Muscle layer of duodenum (tissue), 2 donors: ENCODE results near the gene PCBP3.

Source experiments
- H3K27ac ChIP-seq: one replicate; pipeline ENCODE4 v1.7.0; 2013; ENCODE audit warnings: mild to moderate bottlenecking, low read length
- H3K27me3 ChIP-seq: one replicate; pipeline ENCODE4 v1.7.0; 2013; ENCODE audit warnings: low read depth, mild to moderate bottlenecking, control low read depth, low read length
- H3K36me3 ChIP-seq, 2 donors: one replicate each; pipeline ENCODE4 v1.7.0; 2013; ENCODE audit warnings: low read length in 2 of 2, control low read depth in 1 of 2, mild to moderate bottlenecking in 1 of 2; ENCODE audit not compliant: insufficient read depth in 2 of 2, control insufficient read depth in 1 of 2
- H3K4me1 ChIP-seq, 2 donors: one replicate each; pipeline ENCODE4 v1.7.0; 2013; ENCODE audit warnings: low read length in 2 of 2, mild to moderate bottlenecking in 2 of 2, control low read depth in 1 of 2, moderate library complexity in 1 of 2; ENCODE audit not compliant: insufficient read depth in 2 of 2, control insufficient read depth in 1 of 2
- H3K4me3 ChIP-seq, 2 donors: one replicate each; pipeline ENCODE4 v1.7.0; 2013; ENCODE audit warnings: low read length in 2 of 2, low read depth in 1 of 2, mild to moderate bottlenecking in 1 of 2
- H3K9me3 ChIP-seq, 2 donors: one replicate each; pipeline ENCODE4 v1.7.0; 2013; ENCODE audit warnings: low read length in 2 of 2, control low read depth in 1 of 2, mild to moderate bottlenecking in 1 of 2; ENCODE audit not compliant: control insufficient read depth in 1 of 2
- donor health status: healthy.

Gene PCBP3

GRCh38 chr21:45799765-45800338, 156.3 kb downstream of the PCBP3 start:
- Histone ChIP-seq H3K27ac (no peak overlapping the region), H3K4me3 (no peak overlapping the region), H3K4me1 (no peaks in the 10 kb centered on the region), H3K36me3 (no peaks in the 10 kb centered on the region), H3K9me3 (no peaks in the 10 kb centered on the region), H3K27me3 (no peaks in the 10 kb centered on the region)

DNA sequence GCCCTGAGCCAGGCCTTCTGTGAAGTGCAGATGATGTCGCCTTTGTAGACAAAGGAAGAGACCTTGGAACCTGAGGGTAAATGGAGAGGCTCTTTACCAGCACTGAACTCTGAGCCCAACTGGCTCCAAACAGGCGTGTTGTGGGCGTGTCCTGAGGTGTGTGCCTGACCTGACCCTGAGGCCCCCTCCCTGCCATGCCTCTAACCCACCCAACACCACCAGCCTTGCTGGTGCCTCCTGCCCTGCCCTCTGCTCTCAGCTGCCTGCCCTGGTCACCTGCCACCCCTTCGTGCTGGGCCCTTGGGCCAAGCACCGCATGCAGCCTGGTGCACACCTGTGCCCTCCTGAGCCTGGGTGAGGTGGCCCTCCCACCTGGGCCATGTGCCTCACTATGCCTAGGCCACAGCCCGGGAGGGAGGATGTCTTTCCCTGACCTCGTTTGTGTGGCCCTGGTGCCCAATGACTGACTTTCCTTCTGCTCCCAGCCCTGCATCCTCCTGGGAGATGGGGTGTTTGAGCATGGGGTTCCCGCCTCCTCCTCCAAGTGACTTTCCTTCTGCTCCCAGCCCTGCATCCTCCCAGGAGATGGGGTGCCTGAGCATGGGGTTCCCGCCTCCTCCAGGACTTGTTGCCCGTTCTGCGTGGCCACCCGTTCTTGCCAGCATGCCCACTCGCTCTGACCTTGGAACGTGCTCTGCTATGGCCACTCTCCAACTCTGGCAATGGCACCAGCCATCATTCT, 157.0 kb downstream of the PCBP3 start:
- no peak overlapping the region for H3K27ac ChIP-seq
- no peak overlapping the region for H3K4me3 ChIP-seq
- no peaks in the 10 kb centered on the region for H3K36me3 ChIP-seq
- no peaks in the 10 kb centered on the region for H3K27me3 ChIP-seq
- no peaks in the 10 kb centered on the region for H3K4me1 ChIP-seq
- no peaks in the 10 kb centered on the region for H3K9me3 ChIP-seq

DNA sequence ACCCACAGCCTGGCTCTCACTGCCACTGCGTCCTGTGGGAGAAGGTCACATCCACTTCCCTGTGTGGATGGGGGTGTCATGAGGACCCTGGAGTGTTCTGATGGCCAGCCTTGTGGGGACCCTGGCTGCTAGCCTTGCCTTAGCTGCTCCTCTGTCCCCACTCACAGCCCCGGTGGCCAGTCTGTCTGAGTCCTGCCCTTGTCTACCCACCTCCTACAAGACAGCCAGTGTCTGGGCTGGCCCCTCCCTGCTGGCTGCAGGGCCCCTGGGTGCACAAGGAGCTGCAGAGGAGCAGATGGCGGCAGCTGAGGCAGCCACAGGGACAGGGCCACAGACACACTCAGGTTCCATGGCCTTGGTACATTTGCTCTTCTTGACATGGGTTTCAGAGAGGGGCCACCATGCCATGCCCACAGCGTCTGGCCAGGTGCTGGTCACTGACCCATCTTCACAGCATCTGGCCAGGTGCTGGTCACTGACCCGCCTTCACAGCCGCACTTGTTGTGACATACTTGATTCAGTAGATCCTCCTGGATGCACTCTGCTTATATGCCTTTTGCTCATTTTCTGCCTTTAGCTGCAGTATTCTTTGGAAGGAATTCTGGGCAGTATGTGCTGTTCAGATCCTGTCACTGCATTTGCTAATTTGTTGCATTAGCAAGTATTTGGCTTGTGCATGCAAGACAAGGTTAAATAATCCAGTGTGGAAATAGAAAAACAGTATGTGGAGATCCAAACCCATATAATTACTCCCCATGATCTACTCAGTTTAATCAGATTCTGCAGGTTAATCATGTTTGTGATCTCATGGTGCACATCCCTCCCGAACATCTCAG, 157.8 kb downstream of the PCBP3 start:
- Histone ChIP-seq H3K27me3 (no peaks in the 10 kb centered on the region), H3K4me1 (no peaks in the 10 kb centered on the region), H3K9me3 (no peaks in the 10 kb centered on the region), H3K27ac (no peak overlapping the region), H3K4me3 (no peak overlapping the region), H3K36me3 (no peaks in the 10 kb centered on the region)

DNA sequence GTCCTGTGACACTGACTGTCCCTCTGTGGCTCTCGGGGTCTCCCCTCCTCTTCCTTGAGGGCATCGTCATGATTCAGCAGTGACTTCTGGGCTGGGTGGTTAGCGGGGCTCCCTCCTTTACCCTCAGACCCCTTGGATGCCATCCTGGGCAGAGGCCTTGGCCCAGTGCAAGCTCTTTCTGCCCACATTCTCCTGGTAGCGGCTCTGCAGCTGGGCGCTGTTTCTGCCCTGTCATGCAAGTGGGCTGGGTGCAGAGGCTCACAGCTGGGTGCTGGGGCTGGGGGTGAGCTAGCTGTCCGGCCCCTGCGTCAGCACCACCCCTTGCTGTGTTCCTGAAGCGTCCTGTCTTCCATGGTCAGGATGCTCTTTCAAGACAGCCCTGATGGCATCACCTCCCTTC, 158.5 kb downstream of the PCBP3 start:
- Histone ChIP-seq H3K27ac (no peak overlapping the region), H3K4me3 (no peak overlapping the region), H3K4me1 (no peaks in the 10 kb centered on the region), H3K27me3 (no peaks in the 10 kb centered on the region), H3K9me3 (no peaks in the 10 kb centered on the region), H3K36me3 (no peaks in the 10 kb centered on the region)

DNA sequence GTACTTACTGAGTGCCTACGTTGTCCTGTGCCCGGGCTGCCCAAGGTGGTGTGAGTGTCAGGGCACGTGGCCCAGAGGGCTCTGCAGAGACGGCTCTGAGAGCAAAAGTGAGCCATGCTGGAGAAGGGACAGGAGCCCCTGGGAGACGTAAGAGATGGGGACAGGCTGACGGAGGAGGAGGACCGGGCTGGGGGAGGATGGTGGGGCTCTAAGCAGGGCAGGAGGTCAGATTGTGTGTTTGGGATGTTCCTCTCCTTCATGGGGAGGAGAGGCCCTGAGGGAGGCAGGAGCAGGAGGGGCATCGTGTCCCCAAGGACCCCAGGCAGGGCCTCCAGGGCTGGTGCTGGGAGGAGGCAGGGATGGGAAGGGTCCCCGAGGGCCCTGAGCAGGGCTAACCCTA, 158.9 kb downstream of the PCBP3 start:
- H3K9me3 ChIP-seq, result no peaks in the 10 kb centered on the region
- no peak overlapping the region for H3K27ac ChIP-seq

GRCh38 chr21:45802956-45803617, 159.6 kb downstream of the PCBP3 start:
- Histone ChIP-seq H3K27ac (no peak overlapping the region), H3K4me1 (no peaks in the 10 kb centered on the region), H3K36me3 (no peaks in the 10 kb centered on the region), H3K9me3 (no peaks in the 10 kb centered on the region), H3K27me3 (no peaks in the 10 kb centered on the region), H3K4me3 (no peak overlapping the region)

More for the DNA sequence above, 158.9 kb downstream of the PCBP3 start:
- H3K4me1 ChIP-seq, result no peaks in the 10 kb centered on the region
- H3K4me3 ChIP-seq, result no peak overlapping the region
- no peaks in the 10 kb centered on the region for H3K36me3 ChIP-seq
- no peaks in the 10 kb centered on the region for H3K27me3 ChIP-seq

DNA sequence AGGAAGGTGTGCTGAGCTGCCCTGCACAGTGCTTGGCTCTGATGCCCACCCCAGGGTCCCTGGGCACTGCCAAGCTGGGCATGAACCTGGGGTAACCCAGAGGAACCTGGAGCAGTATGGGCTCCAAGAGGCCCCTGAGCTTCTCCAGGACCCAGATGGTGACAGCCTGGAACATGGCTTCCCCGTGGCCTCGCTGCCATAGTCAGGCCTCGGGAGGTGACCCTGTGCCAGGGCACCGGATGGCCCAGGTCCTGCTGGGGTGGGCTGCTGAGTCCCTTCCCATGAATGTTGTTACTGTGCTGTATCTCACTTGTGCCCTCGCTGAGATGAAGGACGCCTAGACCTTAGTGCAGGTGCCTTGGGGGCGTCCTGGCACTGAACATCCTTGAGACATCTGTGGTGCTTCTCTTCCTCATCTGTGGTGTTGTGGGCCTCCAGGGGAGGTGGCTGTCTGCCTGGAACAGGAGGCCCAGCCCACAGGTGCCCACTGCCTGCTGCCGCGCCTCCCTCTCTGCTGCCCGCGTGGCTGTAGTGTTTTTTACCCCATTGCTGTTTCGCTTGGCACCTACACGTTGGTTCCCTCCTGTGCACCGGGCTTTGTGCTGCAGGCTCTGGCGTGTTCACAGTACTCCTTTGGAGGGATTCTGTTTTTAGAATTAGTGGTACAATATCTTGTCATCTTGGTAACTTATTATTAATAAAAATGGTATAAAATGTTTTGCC, 160.3 kb downstream of the PCBP3 start:
- H3K27ac ChIP-seq, result no peak overlapping the region
- no peaks in the 10 kb centered on the region for H3K27me3 ChIP-seq
- no peaks in the 10 kb centered on the region for H3K9me3 ChIP-seq
- H3K4me1 ChIP-seq, result no peaks in the 10 kb centered on the region
- no peaks in the 10 kb centered on the region for H3K36me3 ChIP-seq
- H3K4me3 ChIP-seq, result no peak overlapping the region

DNA sequence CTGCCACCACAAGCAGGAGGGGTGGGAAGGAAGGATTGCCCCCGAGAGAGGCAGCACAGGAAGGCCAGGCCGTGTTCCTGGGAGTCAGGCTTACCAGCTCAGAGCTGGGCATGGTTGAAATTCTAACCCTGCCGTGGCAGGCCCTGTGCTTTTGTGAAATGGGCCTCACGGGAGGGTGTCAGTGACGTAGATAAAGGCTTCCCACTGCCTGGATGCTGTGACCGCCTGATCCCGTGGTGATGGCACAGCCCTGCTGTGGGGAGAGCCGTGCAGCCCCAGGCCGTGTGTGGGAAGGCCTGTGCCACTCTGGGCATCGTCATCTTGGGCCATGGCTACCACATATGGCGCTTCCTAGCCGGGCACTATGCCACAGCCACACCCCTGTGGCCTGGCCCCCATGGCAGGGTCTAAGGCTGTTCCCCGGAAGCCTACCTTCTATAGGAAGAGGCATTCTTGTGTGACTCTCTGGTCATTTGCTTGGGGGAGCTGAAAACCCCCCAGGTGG, 161.3 kb downstream of the PCBP3 start:
- Histone ChIP-seq H3K27me3 (no peaks in the 10 kb centered on the region), H3K4me1 (no peaks in the 10 kb centered on the region), H3K27ac (no peak overlapping the region), H3K4me3 (no peak overlapping the region), H3K9me3 (no peaks in the 10 kb centered on the region), H3K36me3 (no peaks in the 10 kb centered on the region)

GRCh38 chr21:45805321-45805720, 161.8 kb downstream of the PCBP3 start:
- H3K27ac ChIP-seq, result no peak overlapping the region
- H3K4me1 ChIP-seq, result no peaks in the 10 kb centered on the region
- no peak overlapping the region for H3K4me3 ChIP-seq
- H3K9me3 ChIP-seq, result no peaks in the 10 kb centered on the region
- no peaks in the 10 kb centered on the region for H3K36me3 ChIP-seq
- no peaks in the 10 kb centered on the region for H3K27me3 ChIP-seq

DNA sequence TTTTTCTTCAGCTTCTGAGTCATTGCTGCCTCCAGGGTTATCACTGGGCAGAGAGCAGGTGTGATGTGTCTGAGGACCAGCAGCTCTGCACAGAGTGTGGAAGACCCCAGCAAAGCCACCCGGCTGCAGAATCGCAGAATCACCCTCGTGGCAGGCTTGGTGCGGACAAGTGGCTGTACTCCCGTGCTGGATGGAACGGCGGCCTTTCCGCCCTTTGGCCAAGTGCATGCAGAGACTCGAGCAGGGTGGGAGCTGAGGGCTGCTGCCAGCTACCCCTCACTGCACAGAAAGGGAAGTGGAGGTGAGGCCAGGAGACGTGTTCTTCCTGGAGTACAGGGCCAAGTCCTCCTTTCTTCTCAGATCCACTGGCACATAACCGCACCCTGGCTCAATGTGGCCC, 162.5 kb downstream of the PCBP3 start:
- Histone ChIP-seq H3K4me3 (no peak overlapping the region), H3K36me3 (no peaks in the 10 kb centered on the region), H3K27ac (no peak overlapping the region), H3K9me3 (no peaks in the 10 kb centered on the region), H3K27me3 (no peaks in the 10 kb centered on the region), H3K4me1 (no peaks in the 10 kb centered on the region)
